Measurements from ENCODE around the gene SIRPA.

The SIRPA gene

DNA sequence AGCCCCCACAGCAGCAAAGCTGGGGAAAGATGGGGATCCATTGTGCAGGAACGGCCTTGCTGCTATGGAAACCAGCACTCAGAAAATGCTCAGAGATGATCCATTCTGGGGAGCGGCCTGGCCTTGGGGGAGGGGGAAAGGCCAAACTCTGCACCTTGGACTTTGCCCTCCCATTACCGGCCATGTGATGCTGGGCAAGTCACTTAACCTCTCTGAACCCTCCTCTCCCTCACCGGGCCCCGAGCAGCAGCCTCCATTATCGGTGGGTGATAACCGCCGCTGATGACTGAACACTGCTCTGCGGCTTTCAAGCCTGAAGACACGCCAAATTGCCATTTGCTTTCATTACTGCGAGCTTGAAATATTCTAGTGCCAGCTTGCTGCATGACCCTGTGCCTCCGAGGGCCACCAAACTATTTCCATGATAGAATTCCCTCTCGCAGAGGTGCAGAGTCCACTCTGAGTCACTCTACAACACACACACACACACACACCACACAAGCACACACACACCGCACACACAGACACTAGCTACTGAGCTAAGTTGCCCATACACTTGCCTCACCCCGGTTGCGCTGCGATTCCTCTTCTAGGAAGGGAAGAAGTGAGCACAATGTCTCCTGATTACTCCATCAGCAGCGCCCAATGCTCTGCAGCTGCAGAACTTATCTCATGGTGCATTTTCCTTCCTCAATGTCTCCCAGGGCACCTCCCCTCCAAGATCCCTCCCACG, 20.6 kb upstream of the SIRPA start:
- no peaks in the 10 kb centered on the region for H3K9me3 Mint-ChIP-seq
- H3K4me3 Mint-ChIP-seq: no peak overlapping the region
- H3K27me3 Mint-ChIP-seq: peaks cover 0 to 43% of the 10 kb centered on the region in 2 donors
- DNase-seq (no peak), ATAC-seq (replicated peaks) (no peak)
- H3K4me1 Mint-ChIP-seq (ENCODE audit: low read depth in 2 of 2): no peaks in the 10 kb centered on the region
- no peak overlapping the region for H3K27ac Mint-ChIP-seq
- H3K36me3 Mint-ChIP-seq (ENCODE audit: insufficient read depth): no peaks in the 10 kb centered on the region

DNA sequence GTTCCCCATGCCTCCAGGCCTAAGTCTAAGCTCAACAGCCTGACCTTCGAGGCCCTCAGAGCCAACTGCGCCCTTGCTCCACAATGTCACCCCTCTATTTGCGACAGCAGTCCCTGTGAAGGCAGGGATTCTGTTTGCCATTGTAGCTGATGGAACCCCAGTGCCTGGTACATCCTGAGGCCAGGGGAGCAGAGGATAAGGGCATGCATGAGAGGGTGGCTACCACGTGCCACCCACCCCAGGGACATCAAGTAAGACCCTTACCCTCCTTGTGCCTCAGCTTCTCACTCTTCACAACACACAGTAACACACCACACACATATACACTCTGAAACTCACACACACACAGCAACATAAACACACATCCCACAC, 20.0 kb upstream of the SIRPA start:
- Mint-ChIP-seq H3K27me3 (peaks cover 4 to 43% of the 10 kb centered on the region in 2 donors), H3K27ac (no peak overlapping the region), H3K4me3 (no peak overlapping the region), H3K4me1 (ENCODE audit: low read depth in 2 of 2) (no peaks in the 10 kb centered on the region), H3K9me3 (no peaks in the 10 kb centered on the region), H3K36me3 (ENCODE audit: insufficient read depth) (no peaks in the 10 kb centered on the region)
- ATAC-seq (replicated peaks) (no peak), DNase-seq (no peak)

DNA sequence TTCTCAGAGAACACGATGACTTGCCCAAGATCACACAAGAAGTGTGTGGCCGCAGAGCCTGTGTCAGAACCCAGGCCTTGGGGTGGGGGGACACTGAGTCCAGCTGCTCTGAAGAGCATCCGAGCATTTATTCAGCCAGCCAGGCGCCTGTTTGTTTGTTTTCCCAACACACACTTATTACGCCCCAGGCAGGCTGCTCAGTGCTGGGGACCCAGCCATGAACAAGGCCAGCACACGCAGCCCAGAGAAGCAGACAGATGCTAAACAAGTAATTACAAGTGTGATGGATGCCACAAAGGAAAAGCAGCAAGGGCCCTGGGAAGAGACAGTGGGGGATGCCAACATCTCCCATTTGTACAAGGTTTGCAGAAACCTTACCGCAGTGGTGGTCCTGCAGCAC, 19.4 kb upstream of the SIRPA start:
- Mint-ChIP-seq H3K4me1 (ENCODE audit: low read depth in 2 of 2) (no peaks in the 10 kb centered on the region), H3K9me3 (no peaks in the 10 kb centered on the region), H3K27ac (no peak overlapping the region), H3K4me3 (no peak overlapping the region), H3K27me3 (peaks cover 10 to 43% of the 10 kb centered on the region in 2 donors), H3K36me3 (ENCODE audit: insufficient read depth) (no peaks in the 10 kb centered on the region)
- ATAC-seq (replicated peaks): no peak
- no peak for DNase-seq

DNA sequence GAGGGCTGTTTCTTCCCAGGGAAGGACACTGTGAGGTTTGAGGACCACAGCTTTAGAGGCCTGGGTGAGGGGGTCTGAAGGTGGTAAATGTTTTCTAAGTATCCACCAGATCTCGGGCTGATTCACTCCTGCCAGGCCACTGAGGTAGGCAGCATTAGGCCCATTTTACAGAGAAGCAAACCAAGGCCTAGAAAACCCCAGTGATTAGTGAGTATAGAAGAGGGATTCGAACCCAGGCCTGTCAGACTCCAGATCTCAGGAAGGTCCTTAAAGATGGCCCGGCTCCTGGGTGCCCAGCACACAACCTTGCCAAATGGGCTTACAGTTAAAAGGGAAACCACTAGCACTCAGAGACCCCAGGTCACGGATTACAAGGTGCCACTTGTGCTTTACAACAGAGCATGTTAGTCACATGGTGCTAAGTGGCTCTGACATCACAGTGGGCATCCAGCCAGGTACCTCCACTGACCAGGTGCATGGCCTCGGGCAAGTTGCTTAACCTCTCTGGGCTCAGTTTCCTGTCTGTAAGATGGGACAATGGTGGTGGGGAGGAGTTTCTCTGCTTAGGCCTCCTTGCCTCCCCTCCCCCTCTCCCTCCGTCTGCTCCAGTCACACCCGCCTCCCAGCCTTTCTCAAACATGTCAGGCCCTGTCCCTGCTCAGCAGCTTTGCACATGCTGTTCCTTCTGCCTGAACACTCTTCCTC, 18.8 kb upstream of the SIRPA start:
- Mint-ChIP-seq H3K4me3 (no peak overlapping the region), H3K27ac (no peak overlapping the region), H3K4me1 (ENCODE audit: low read depth in 2 of 2) (no peaks in the 10 kb centered on the region), H3K36me3 (ENCODE audit: insufficient read depth) (no peaks in the 10 kb centered on the region), H3K27me3 (peaks cover 11 to 44% of the 10 kb centered on the region in 2 donors), H3K9me3 (no peaks in the 10 kb centered on the region)
- DNase-seq (no peak), ATAC-seq (replicated peaks) (no peak)

DNA sequence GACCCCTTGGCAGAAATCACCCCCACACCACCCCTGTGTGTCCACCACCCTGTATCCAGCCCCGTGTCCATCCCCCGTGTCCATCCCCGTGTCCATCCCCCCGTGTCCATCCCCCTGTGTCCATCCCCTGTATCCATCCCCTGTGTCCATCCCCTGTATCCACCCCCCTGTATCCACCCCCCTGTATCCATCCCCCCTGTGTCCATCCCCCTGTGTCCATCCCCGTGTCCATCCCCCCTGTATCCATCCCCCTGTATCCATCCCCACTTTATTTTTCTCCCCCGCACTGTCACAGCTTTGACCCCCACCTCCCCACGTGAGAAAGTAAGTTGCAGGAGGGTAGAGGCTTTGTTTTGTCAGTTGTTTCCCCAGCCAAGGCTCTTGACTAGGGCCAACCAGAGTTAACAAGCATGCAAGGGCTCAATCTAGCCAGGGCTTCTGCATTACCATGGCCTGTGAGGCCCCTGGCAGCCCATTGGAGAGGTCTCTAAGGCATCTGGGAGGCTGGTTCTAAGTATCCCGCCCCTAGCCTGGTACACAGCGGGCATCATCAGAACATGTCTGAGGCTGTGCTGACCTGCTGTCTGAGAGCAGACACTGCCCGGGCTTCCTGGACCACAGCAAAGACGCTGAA, 18.1 kb upstream of the SIRPA start:
- H3K9me3 Mint-ChIP-seq: no peaks in the 10 kb centered on the region
- no peak for DNase-seq
- H3K4me1 Mint-ChIP-seq (ENCODE audit: low read depth in 2 of 2): no peaks in the 10 kb centered on the region

DNA sequence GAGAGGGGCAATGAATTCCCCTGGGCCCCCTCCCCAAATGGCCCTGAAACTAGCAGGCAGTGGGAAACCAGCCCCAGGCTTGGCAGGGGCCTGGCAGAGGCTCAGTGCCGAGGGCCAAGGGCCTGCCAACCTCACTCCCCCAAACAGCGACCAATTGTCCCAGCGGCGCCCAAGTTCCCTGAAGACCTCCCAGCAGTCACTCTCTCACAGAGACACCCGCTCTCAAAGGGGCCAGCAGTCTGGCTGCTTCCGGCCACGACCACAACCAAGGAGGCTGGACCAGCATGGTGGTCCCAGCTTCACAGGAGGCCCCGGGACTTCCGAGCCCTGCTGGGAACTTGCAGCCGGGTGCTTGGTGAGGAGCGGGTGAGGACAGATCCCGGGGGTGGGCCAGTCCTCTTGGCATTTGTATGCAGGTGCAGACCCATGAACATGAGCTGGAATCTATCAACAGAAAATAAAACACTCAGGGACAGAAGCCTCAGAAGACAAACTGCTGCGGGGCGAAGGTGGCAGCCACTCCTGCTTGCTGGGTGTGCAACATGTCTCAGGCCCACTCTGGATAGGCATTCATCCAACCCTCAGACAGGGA, 17.5 kb upstream of the SIRPA start:
- ATAC-seq (replicated peaks) (no peak), DNase-seq (no peak)
- Mint-ChIP-seq H3K4me1 (ENCODE audit: low read depth in 2 of 2) (no peaks in the 10 kb centered on the region), H3K36me3 (ENCODE audit: insufficient read depth) (no peaks in the 10 kb centered on the region), H3K4me3 (no peak overlapping the region), H3K27me3 (peaks cover 17 to 52% of the 10 kb centered on the region in 2 donors), H3K9me3 (no peaks in the 10 kb centered on the region), H3K27ac (no peak overlapping the region)

More for the DNA sequence above, 18.1 kb upstream of the SIRPA start:
- no peaks in the 10 kb centered on the region for H3K36me3 Mint-ChIP-seq (ENCODE audit: insufficient read depth)
- ATAC-seq (replicated peaks): no peak
- H3K27ac Mint-ChIP-seq: no peak overlapping the region
- H3K4me3 Mint-ChIP-seq: no peak overlapping the region
- peaks cover 17 to 46% of the 10 kb centered on the region in 2 donors for H3K27me3 Mint-ChIP-seq

DNA sequence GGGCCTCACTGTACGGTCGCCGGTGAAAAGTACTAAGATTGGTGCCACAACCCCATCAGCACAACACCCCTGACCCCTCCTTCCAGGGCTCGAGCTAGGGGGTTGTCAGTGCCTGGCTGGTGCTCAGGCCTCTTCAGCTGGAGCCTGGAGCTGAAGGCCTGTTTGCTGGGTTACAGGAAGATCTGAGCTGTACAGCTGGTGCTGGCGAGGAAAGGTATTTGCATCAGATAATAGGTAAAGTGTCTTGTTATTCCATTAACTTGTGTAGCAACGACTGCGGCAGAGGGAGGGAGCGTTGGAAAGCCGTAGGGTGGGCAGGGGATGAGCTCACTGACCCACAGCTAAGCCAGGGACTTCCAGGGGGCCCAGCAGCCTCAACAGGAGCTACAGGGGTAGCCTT, 15.8 kb upstream of the SIRPA start:
- ATAC-seq (replicated peaks): no peak
- peaks cover 23 to 58% of the 10 kb centered on the region in 2 donors for H3K27me3 Mint-ChIP-seq
- H3K9me3 Mint-ChIP-seq: no peaks in the 10 kb centered on the region
- no peaks in the 10 kb centered on the region for H3K36me3 Mint-ChIP-seq (ENCODE audit: insufficient read depth)
- no peak overlapping the region for H3K4me3 Mint-ChIP-seq
- H3K4me1 Mint-ChIP-seq (ENCODE audit: low read depth in 2 of 2): peaks cover 0 to 3% of the 10 kb centered on the region in 2 donors
- no peak for DNase-seq
- H3K27ac Mint-ChIP-seq: no peak overlapping the region

DNA sequence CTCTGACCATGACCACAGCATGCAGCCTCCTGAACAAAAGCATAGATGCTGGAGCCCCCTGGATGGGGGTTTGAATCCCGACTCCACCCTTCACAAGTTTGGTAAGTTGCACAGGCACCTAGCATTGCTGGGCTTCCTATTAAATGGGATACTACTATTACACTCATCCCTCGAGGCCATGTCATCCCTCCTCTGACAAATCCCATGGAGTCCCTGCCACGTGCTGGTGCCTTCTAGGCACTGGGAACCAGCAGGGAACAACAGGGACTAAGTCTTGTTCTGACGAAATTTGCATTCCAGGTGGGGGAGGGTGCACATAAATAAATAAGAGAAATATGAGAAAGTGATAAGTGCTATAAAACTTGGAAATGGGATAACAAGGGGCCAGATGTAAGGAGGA, 15.3 kb upstream of the SIRPA start:
- DNase-seq (no peak), ATAC-seq (replicated peaks) (no peak)
- Mint-ChIP-seq H3K4me3 (no peak overlapping the region), H3K27ac (no peak overlapping the region), H3K27me3 (peaks cover 25 to 56% of the 10 kb centered on the region in 2 donors), H3K9me3 (no peaks in the 10 kb centered on the region), H3K36me3 (ENCODE audit: insufficient read depth) (no peaks in the 10 kb centered on the region), H3K4me1 (ENCODE audit: low read depth in 2 of 2) (peaks cover 0 to 3% of the 10 kb centered on the region in 2 donors)

DNA sequence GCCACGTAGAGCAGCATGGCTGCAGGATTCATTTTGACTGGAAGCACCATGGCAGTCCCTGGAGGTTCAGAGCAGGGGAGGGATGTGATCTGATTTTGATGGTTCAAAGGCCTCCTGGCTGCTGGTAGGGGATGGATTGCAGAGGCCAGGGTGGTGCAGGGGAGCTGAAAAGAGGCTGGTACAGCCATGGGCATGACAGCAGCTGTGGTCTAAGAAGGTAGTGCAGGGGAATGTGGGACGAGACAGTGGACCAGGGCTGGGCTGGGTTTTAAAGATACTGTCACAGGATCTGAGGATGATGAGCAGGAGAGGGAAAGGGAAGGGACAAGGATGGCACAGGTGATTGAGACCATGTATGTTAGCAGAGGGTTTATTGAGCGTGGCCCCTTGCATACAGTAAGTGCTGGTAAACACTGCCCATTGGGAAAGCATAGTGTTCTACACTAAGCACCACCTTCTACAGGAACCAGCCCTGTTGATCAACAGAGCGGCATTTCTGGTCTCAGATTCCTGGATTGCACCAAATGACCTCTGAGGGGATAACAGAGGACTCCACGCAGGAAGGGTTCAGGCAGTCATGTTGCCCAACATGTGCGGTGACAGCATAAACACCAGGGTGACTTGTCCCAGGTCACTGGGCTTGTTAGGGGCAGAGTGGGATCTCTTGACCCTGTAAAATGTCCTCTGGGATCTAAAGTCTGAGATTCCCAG, 14.5 kb upstream of the SIRPA start:
- DNase-seq: no peak
- no peaks in the 10 kb centered on the region for H3K36me3 Mint-ChIP-seq (ENCODE audit: insufficient read depth)
- no peak for ATAC-seq (replicated peaks)
- no peaks in the 10 kb centered on the region for H3K9me3 Mint-ChIP-seq
- H3K4me1 Mint-ChIP-seq (ENCODE audit: low read depth in 2 of 2): peaks cover 0 to 3% of the 10 kb centered on the region in 2 donors
- no peak overlapping the region for H3K27ac Mint-ChIP-seq
- H3K4me3 Mint-ChIP-seq: no peak overlapping the region
- H3K27me3 Mint-ChIP-seq: peaks cover 25 to 57% of the 10 kb centered on the region in 2 donors

DNA sequence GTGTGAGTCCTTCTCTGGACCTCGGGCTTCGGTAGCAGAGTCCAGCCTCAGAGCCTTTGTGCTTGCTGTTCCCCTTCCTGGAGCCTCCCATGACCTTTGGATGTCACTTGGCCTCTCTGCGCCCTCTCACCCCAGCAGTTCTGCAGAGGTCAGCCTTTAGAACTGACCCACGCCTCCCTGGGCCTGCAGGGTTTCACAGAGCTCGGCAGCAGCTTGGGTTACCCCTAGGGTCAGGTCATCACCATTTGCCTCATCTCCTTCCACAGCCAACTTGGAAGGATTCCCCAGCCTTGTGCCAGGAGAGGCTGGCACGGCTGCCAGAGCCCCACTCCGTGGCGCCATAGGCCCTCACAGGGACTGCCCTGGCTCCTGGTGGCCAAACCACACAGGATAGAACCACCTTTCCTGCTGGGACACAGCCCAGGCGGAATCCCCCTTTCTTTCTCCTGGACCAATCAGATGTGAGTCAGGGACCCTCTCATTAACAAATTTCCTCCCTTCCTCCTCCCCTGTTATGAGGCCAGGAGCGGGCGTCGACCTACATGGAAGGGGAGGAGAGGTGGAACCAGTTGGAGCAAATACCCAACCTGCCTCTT, 13.9 kb upstream of the SIRPA start:
- Mint-ChIP-seq H3K27ac (no peak overlapping the region), H3K4me3 (no peak overlapping the region), H3K36me3 (ENCODE audit: insufficient read depth) (no peaks in the 10 kb centered on the region), H3K4me1 (ENCODE audit: low read depth in 2 of 2) (peaks cover 0 to 3% of the 10 kb centered on the region in 2 donors), H3K27me3 (peaks cover 31 to 63% of the 10 kb centered on the region in 2 donors), H3K9me3 (no peaks in the 10 kb centered on the region)
- ATAC-seq (replicated peaks) (no peak), DNase-seq (no peak)

DNA sequence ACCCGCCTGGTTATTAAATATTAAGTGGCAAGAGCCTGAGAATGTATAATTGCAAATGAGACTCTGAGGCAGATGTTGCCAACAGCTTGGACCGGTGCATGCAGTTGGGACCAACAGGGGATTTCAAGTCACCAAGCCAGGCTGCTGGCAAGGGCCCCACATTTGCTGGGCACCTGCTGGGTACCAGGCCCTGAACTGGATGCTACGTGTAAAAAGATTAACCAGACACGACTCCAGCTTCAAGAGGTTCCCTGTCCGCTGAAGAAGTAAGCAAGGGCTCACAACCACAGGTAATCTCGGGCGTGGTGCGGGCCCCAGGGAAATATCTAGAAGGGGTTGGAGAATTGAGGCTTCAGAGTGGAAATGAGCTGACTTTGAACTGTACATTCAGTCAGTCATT, 13.2 kb upstream of the SIRPA start:
- Mint-ChIP-seq H3K4me1 (ENCODE audit: low read depth in 2 of 2) (peaks cover 0 to 3% of the 10 kb centered on the region in 2 donors), H3K4me3 (no peak overlapping the region), H3K27me3 (peaks cover 35 to 69% of the 10 kb centered on the region in 2 donors), H3K9me3 (no peaks in the 10 kb centered on the region), H3K27ac (no peak overlapping the region), H3K36me3 (ENCODE audit: insufficient read depth) (no peaks in the 10 kb centered on the region)
- ATAC-seq (replicated peaks): no peak
- no peak for DNase-seq

DNA sequence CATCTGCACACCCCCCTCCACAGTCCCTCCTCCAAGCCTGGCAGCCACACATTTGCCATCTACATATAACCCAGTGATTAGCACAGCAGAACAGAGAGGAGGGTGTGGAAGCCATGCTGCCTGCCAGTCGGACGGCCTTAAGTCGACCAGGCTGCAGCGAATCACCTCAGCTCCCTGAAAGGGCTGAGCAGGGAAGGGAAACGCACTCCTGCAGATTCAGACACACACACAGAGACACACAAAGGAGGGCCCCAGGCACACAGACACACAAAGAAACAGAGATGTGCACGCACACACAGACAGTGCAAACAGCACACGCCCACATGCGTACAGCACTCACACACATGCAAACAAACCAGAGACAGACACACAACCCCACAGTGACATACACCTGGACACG, 11.2 kb upstream of the SIRPA start:
- peaks cover 49 to 87% of the 10 kb centered on the region in 2 donors for H3K27me3 Mint-ChIP-seq
- H3K4me1 Mint-ChIP-seq (ENCODE audit: low read depth in 2 of 2): peaks cover 0 to 3% of the 10 kb centered on the region in 2 donors
- H3K36me3 Mint-ChIP-seq (ENCODE audit: insufficient read depth): no peaks in the 10 kb centered on the region
- no peak for DNase-seq
- H3K9me3 Mint-ChIP-seq: no peaks in the 10 kb centered on the region
- H3K27ac Mint-ChIP-seq: no peak overlapping the region
- no peak for ATAC-seq (replicated peaks)
- H3K4me3 Mint-ChIP-seq: no peak overlapping the region

DNA sequence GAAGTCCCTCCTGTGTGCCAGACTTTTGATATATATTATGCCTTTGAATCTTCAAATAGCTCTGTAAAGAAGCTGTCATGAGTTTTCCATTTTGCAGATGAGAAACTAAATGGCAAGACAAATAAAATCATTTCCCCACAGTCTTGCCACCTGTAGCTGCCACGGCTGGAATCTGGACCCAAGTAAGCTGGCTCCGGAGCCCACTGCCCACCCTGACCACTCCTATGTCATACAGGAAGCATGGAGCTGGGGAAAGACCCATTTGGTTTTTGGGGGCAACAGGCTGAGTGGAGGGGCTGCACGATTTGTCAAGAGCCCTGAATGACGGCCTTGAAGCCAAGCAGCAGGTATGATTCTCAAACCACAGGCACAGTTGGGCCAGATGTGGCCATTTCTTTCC, 10.0 kb upstream of the SIRPA start:
- ATAC-seq (replicated peaks) (no peak), DNase-seq (no peak)
- Mint-ChIP-seq H3K27ac (no peak overlapping the region), H3K4me3 (no peak overlapping the region), H3K9me3 (no peaks in the 10 kb centered on the region), H3K36me3 (ENCODE audit: insufficient read depth) (no peaks in the 10 kb centered on the region), H3K27me3 (peaks cover 49 to 80% of the 10 kb centered on the region in 2 donors), H3K4me1 (ENCODE audit: low read depth in 2 of 2) (peaks cover 0 to 3% of the 10 kb centered on the region in 2 donors)
